Lower leg skin (tissue), 3 donors: ENCODE measurements around the gene VSTM2L.

Experiments
- POLR2A ChIP-seq, 2 donors: fragments of 450-650 bp; IDR thresholded peaks; one replicate each; pipeline ENCODE4 v1.6.1; 2016 to 2017; ENCODE audit warnings: antibody characterized with exemption in 2 of 2, mild to moderate bottlenecking in 1 of 2, moderate library complexity in 1 of 2
- TF ChIP-seq, protein P1 (sequence below), 3 donors: fragments of 450-650 bp; IDR thresholded peaks; one replicate each; pipeline ENCODE4 v1.5.1; 2016; ENCODE audit warnings: antibody characterized with exemption in 3 of 3, mild to moderate bottlenecking in 3 of 3, moderate library complexity in 2 of 3

DNA sequence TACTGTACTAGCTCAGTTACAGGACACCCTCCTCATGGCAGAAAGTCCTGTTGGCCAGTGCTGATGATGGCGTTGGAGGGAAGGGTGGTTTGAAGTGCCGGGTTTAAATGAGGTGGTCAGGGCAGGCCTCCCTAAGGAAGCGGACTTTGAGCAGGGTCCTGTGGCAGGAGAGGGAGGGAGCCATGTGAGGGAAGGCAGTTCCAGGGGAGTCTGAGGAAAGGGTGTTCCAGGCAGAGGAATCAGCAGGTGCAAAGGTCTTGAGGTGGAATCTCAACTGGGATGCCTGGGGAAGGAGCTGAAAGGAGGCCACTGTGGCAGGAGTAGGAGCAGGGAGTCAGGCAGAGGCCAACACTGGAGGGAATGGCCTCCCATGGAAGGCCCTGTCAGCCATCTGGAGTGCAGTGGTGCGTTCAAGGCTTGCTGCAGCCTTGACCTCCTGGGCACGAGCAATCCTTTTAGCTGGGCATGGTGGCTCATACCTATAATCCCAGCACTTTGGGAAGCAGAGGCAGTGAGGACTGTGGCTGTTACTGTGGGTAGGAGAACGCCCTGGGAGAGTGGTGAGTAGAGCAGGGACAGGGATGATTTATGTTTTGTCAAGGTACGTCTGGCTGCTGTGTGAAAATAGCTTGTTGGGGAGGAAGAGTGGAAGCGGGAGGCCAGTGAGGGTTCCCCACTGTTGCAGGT lies 26.2 kb downstream of the VSTM2L start:
- TF ChIP-seq POLR2A (IDR thresholded peaks at IDR 0.05) = no peak
- TF ChIP-seq, protein P1, sequence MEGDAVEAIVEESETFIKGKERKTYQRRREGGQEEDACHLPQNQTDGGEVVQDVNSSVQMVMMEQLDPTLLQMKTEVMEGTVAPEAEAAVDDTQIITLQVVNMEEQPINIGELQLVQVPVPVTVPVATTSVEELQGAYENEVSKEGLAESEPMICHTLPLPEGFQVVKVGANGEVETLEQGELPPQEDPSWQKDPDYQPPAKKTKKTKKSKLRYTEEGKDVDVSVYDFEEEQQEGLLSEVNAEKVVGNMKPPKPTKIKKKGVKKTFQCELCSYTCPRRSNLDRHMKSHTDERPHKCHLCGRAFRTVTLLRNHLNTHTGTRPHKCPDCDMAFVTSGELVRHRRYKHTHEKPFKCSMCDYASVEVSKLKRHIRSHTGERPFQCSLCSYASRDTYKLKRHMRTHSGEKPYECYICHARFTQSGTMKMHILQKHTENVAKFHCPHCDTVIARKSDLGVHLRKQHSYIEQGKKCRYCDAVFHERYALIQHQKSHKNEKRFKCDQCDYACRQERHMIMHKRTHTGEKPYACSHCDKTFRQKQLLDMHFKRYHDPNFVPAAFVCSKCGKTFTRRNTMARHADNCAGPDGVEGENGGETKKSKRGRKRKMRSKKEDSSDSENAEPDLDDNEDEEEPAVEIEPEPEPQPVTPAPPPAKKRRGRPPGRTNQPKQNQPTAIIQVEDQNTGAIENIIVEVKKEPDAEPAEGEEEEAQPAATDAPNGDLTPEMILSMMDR (IDR thresholded peaks at IDR 0.05) = no peak
